Measurements from ENCODE around the gene DDX23. TPM values are rescaled to one million over a fixed set of nuclear protein-coding genes. Genes with fewer than 3 reads are reported as not detected.
"Not testable (repeated sequence)": the region's sequence is repeated elsewhere in the genome, so short reads cannot be mapped to it uniquely, and the experiment has no call there.

Gene DDX23
- total RNA-seq, 1 donor = 58.7 TPM

DNA sequence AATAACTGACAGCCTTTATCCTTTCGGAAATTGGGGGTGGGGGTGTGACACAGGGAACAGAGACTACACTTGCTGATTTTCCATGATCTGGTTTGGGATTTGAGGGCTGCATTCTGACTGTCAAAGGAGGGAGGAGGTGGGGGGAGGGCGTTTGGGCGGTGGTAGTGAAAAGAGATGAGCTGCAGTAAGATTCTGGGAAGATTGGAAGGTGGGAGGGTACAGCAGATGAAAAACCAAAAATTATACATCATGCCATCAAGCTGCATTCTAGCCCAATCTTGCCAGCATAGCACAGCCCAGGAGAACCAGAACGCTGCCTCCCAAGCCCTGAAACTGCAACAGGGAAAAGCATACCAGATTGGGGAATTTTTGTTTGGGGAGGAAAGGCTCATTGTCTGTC lies 11.3 kb upstream of the DDX23 start:
- DNase-seq (ENCODE audit: low read depth in 2 of 3, low spot score in 2 of 3) = no peak

DNA sequence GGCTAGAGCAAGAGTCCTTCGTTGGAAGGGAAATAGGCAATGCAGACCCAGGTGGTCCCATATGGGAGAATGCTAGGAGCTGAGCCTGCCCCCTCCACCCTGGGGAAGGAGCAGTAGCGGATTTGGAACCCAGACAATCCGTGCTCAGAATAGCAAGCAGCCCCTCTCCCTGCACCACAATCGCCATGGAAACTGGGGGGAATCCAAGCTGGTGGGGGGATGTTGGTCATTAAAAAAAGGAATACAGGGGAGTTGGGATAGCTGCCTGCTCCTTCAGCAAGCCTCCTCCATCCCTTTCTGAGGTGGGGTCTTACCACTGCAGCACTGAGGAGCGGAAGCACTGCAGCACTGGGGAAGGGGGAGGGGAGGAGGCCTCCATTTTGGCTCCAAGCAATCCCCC lies 10.8 kb upstream of the DDX23 start:
- DNase-seq (ENCODE audit: low read depth in 2 of 3, low spot score in 2 of 3) = no peak

DNA sequence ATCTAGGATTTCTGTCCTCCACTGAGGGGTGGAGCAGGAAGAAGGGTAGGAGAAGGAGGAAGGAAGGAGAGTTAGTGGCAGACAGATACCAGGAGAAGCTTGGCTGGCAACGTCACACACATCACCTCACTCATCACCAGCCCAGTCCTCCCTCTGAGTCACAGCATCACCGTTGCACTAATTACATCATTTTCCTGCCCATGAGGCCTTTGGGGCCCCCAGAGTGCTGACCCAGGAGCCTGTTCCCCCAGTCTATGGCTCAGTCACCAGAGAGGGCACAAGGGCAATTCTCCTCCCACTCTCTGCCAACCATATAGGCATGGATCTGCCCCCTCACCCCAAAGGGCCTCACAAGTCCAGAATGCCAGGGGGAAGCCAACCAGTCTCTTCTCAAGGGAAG lies 9.1 kb upstream of the DDX23 start:
- no peak for DNase-seq (ENCODE audit: low read depth in 2 of 3, low spot score in 2 of 3)

DNA sequence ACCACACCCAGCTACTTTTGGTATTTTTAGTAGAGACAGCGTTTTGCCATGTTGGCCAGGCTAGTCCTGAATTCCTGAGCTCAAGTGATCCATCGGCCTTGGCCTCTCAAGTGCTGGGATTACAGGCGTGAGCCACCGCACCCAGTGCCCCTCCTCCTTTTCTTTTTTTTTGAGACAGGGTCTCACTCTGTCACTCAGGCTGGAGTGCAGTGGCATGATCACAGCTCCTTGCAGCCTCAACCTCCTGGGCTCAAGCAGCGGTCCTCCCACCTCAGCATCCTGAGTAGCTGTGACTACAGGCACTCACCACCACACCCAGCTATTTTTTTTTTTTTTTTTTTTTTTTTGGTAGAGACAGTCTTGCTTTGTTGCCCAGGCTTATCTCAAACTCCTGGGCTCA lies 8.3 kb upstream of the DDX23 start:
- DNase-seq (ENCODE audit: low read depth in 2 of 3, low spot score in 2 of 3) = not testable (repeated sequence)

DNA sequence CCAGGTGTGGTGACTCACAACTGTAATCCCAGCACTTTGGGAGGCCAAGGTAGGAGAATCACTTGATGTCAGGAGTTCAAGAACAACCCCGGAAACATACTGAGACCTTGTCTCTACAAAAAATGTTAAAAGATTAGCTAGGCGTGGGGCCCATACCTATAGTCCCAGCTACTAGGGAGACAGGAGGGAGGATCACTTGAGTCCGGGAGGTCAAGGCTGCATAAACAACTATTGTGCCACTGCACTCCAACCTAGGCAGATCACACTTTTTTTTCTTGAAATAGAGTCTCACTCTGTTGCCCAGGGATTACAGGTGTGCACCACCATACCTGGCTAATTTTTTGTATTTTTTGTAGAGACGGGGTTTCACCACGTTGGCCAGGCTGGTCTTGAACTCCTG lies 7.6 kb upstream of the DDX23 start:
- DNase-seq (ENCODE audit: low read depth in 2 of 3, low spot score in 2 of 3) = no peak

DNA sequence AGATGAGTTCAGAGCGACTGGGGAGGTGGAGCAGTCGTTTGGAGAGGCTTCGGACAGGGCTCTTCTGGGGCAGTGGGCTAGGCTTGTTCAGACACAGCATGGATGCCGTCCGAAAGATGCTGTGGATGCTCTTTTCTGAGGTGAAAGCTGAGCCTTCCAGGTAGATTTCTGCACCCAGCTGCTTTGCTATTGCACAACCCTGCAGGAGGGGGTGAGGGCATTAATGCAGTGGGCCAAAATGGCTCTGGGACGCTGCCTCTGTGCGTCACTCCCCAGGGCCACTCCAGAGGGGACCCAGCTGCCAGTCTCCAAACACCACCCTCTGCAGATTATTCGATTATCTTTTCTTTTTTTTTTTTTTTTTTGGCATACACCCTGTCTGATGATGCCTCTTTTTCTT lies 6.1 kb upstream of the DDX23 start:
- no peak for DNase-seq (ENCODE audit: low read depth in 2 of 3, low spot score in 2 of 3)

DNA sequence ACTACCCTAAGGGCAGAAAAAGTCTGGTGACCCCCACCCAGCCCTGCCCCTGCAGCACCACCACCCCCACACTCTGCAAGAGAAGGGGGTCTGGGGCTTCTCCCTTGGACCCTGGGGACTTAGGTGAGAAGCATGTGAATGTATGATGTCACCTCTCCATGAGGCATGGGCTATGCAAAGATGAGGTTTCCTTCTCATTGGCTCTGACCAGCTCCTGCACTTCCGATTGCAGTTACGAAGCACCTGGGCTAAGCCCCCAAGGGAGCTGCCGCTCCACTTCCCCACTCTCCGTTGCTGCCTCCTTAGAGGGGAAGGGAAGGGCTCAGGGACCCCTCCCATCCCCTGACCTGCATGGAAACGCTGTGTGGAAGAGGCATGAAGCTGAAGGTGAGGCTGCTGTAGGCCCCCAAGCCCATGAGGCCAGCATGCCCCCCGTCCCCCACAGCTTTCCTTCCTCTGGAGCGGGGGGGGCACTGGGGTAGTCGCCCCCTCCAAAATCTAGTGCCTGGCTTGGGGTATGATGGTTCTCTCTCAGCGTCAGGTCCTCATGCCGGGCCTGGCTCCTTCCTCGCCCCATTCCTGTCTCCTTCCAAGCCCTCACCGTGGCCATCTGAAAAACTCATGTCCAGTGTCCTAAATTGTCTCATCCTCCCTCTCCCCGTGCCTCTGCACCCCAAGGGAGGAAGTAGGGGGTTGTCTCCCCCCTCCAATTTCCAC lies 5.5 kb upstream of the DDX23 start:
- DNase-seq (ENCODE audit: low read depth in 2 of 3, low spot score in 2 of 3) = no peak

DNA sequence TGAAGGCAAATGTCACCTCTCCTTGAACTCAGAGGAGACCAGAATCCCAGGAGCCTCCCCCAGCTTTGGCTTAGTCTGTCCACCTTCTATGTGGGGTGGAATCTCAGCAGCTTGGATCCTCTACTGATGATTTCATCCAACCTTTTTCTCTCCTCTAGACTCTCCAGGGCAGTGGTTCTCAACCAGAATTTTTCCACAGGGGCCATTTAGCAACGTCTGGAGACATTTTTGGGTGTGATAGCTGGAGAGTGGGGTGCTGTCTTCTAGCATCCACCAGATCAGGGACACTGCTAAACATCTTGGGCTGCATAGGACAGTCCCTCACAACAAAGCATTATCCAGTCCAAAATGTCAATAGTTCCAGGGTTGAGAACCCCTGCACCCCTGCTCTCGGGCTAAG lies 4.4 kb upstream of the DDX23 start:
- DNase-seq (ENCODE audit: low read depth in 2 of 3, low spot score in 2 of 3) = no peak

DNA sequence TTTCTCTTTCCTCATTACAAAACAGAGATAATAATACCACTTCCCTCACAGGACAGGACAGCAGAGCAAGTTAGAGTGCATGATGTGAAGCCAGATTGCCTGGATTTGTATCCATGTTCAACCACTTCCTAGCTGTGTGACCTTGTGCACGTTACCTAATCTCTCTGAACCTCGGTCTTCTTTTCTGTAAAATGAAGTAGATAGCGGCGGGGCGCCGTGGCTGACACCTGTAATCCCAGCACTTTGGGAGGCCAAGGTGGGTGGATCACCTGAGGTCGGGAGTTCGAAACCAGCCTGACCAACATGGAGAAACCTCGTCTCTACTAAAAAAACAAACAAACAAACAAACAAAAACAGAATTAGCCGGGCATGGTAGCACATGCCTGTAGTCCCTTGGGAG lies 3.0 kb upstream of the DDX23 start:
- not testable (repeated sequence) for DNase-seq (ENCODE audit: low read depth in 2 of 3, low spot score in 2 of 3)

DNA sequence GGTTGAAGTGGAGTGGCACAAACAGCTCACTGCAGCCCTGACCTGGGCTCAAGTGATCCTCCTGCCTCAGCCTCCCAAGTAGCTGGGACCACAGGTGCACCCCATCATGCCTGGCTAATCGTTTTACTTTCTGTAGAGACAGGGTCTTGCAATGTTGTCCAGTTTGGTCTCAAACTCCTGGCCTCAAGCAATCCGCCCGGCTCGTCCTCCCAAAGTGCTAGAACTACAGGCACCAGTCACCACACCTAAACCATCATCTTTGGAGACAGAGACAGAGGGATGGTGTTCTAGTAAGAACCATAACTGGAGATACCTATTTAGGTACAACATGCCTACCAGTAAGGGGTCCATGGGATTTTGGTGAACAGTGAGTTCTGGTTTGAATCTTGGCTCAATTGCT lies 2.5 kb upstream of the DDX23 start:
- no peak for DNase-seq (ENCODE audit: low read depth in 2 of 3, low spot score in 2 of 3)

DNA sequence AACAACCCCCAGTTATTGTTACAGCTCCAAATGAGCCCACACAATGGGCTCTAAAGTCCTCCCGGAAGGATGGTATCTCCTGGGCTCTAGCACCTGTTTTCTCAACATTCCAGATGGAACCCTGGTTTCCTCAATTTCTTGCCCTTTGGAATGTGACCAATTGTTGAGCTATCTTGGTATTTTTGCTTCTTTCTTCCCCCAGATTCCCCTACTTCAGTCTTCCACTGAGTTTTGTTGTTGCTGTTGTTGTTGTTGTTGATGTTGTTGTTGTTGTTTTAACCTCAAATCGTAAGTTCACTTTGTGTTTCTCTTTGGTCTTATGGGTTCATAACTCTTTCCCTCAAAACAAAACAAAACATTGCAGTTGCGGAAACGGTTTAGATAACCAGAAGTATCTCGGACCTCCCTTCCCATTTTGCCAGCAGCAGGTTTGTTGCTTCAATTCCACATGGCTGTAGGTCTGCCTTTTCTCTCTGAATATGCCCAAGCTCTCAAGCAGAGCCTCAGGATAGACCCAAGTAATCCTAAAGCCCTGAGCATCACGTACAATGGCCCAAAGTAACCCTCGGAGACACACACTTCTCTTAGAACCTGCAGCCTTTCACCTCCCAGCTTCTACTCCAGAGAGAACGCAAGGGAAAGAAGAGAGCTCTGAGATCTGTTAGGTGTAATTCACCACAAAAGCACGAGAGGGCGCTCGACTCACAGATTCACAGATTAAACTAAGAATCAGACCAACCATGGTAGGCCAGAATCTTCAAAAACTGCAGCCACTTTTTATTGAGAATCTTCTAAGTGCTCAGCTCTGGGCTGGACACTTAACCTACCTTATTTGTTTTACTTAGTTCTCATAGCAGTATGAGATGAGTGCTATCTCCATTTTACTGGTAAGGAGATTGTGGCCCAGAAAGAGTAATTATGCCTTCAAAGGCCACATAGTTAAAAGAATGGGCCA lies 1.0 kb upstream of the DDX23 start:
- DNase-seq (ENCODE audit: low read depth in 2 of 3, low spot score in 2 of 3) = peak; percentile 85 to 96 (median 88)

DNA sequence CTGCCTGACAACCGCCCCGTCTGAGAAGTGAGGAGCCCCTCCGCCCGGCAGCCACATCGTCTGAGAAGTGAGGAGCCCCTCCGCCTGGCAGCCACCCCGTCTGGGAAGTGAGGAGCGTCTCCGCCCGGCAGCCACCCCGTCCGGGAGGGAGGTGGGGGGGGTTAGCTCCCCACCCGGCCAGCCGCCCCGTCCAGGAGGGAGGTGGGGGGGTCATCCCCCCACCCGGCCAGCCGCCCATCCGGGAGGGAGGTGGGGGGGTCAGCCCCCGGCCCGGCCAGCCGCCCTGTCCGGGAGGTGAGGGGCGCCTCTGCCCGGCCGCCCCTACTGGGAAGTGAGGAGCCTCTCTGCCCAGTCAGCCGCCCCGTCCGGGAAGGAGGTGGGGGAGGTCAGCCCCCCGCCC lies 9.9 kb downstream of the DDX23 start:
- not testable (repeated sequence) for DNase-seq (ENCODE audit: low read depth in 2 of 3, low spot score in 2 of 3)

DNA sequence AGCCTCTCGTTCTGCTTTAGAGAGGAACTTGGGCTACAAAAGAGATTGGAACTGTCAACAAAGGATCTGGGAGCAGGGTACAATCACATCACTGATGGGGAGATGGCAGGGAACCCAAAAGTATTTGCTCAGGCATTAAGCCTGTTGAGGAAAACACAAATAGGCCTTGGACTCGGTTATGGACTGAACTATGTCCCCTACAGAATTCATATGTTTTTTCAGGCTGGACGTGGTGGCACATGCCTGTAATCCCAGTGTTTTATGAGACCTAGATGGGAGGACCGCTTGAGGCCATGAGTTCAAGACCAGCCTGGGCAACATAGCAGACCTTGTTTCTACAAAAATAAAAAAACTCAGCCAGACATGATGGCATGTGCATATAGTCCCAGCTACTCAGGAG lies 13.9 kb downstream of the DDX23 start:
- DNase-seq (ENCODE audit: low read depth in 2 of 3, low spot score in 2 of 3) = no peak

DNA sequence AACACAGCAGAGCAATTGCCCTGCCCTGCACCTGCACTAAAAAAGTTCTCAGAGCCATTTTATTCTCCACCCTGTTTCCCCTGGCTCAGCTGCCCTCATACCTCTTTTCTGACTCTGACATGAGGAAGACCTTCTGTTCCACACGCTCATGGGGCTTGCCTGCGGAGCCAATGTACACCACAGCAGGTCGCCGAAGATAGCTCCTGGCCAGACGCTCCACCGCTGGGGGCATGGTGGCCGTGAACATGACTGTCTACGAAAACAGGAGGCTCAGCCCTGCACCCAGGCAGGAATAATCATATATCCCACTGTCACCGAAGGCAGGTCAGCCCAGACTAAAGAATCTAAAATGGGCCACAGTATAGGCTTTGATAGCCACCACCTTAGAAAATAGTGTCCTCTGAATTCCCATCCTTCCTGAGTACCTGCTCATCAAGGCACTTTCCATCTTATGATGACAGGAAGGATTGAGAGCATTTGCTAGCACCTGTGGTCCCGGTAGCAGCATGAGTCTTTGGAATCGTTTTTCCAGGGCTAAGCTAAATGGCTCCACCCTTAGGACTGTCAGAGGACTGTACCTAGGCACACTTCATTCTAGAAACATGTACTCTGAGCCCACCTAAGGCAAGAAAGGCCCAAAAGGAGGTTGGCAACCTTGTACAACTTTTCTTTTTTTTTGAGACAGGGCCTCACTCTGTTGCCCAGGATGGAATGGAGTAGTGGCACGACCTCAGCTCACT lies 19.5 kb downstream of the DDX23 start:
- DNase-seq (ENCODE audit: low read depth in 2 of 3, low spot score in 2 of 3) = no peak

DNA sequence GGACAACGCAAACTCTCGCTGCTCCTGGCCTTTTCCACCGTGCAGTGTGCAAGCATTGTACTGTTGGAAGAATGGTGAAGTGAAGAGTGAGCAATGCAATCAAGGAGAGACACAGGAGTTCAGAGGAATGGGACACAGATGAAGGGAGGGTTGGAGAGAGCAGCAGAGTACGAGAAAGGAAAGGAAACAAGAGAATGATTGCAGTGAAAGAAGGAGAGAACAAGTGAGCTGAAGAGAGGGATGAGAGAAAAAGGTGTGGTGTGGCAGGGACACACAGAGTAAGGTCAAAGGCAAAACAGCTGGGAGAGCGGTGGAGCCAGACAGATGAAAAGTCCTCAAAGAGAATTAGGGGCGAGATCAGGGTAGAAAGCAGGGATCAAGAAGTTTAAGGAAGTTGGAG lies 20.7 kb downstream of the DDX23 start:
- DNase-seq (ENCODE audit: low read depth in 2 of 3, low spot score in 2 of 3) = no peak

DNA sequence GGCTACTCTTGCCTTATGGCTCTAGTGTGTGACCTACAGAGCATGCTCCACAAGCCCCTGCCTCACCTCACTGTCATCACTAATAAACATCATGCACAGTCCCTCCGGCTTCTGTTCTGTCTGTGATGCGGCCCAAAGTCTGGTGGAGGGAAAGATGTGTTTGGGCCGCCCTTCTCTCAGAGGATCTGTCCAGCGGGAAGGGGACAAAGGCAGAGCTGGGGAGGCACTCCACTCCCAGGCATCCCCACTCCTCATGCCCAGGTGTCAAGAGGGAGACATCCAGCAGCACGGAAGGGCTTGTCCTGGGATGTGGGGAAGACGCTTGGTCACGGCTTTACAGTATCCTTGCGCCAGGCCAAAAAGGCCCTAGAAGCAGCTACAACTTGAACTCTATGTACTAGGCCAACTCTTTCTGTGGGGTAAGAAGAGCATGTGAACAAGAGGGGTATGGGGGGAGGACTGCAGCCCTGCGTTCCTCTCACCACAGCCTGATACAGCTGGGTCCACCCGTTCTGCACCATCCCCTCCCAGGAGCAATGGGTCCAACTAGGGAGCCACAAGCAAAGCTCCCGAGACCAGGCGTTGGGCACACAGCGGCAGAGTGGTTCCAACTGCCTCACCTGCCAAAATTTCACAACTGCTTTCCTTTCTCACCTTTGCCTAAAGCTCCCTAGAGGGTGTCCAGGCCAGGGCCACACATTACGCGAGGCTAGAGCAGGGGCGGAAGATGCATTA lies 23.0 kb downstream of the DDX23 start:
- no peak for DNase-seq (ENCODE audit: low read depth in 2 of 3, low spot score in 2 of 3)

DNA sequence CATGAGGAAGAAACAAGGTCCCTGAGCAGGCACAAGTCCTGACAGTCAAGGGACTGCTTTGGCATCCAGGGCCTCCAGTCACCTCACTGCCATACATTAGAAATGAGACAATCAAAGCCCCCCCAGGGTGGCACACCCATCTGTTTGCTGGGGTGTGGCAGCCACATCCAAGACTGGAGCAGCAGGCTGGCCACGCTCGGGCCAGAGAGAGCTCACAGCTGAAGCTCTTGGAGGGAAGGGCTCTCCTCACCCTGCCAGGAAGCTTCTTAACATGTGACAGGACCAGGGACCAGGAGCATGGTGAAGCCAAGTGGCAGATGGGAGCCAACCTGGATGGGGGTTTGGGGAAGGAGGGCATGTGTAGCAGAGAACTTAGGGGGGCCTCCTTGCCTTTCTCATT lies 23.7 kb downstream of the DDX23 start:
- DNase-seq (ENCODE audit: low read depth in 2 of 3, low spot score in 2 of 3) = no peak

DNA sequence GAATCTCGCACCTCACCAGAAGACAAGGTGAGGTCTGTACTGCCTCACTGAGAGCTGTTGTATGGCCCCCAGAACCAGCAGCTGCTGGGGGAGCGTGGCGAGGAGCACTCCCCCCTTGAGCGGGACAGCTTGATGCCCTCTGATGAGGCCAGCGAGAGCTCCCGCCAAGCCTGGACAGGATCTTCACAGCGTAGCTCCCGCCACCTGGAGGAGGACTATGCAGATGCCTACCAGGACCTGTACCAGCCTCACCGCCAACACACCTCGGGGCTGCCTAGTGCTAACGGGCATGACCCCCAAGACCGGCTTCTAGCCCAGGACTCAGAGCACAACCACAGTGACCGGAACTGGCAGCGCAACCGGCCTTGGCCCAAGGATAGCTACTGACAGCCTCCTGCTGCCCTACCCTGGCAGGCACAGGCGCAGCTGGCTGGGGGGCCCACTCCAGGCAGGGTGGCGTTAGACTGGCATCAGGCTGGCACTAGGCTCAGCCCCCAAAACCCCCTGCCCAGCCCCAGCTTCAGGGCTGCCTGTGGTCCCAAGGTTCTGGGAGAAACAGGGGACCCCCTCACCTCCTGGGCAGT lies 24.4 kb downstream of the DDX23 start:
- DNase-seq (ENCODE audit: low read depth in 2 of 3, low spot score in 2 of 3) = no peak

DNA sequence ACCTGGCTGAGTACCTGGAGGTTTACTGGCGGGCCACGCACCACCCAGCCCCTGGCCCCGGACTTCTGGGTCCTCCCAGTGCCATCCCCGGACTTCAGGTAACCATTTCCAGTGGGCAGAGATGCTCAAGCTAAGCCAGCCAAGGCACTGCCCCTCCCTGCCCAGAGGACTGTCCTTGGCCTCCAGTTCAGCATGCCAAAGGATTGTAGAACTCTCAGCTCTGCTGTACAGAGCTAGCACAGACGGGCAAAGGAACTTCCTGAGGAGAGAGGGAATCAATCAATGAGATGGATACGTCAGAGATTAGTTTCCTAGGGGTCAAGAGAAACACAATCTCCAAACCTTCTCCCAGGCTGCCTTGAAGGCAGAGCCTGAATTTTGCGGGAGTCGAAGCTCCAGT lies 24.9 kb downstream of the DDX23 start:
- no peak for DNase-seq (ENCODE audit: low read depth in 2 of 3, low spot score in 2 of 3)

DNA sequence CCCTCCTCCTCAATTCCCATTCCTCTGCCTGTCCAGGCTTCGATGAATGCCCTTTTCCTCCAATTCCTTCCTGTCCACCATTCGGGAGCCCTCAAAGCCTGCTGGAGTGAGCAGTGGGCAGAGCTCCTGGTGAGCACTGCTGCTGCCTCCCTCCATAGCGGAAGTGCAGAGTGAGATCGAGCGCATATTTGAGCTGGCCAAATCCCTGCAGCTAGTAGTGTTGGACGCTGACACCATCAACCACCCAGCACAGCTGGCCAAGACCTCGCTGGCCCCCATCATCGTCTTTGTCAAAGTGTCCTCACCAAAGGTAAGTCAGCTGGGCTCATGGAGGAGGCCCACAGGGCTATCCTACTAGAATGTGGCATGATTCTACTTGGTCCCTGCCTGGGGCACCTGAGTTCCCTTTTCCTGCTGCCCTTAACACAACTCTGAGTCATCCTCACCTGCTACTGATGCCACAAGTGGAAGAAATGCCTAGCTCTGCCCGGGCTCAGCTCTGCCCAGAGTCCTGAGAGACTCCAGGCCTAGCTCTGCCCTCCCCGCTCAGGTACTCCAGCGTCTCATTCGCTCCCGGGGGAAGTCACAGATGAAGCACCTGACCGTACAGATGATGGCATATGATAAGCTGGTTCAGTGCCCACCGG lies 25.6 kb downstream of the DDX23 start:
- DNase-seq (ENCODE audit: low read depth in 2 of 3, low spot score in 2 of 3) = no peak

Data from hematopoietic multipotent progenitor cell (in vitro differentiated cells).